HTERT RPE-1 (cell line): Measurements from ENCODE around the gene DIDO1.
"Not testable (repeated sequence)": the region's sequence is repeated elsewhere in the genome, so short reads cannot be mapped to it uniquely, and the experiment has no call there.

ENCODE experiments used
- in situ Hi-C: fragments of 300-500 bp; cut with MboI; formaldehyde crosslinking; loops from 4 replicates; pipeline ENCODE4 v1.14.3; 2020; ENCODE audit warnings: low sequenced_read_pairs

The DIDO1 gene

GRCh38 chr20:62931464-62931863, 5.2 kb upstream of the DIDO1 start:
- in situ Hi-C loops: no loop called here

- in situ Hi-C loops: no loop called here
These were observed 2.8 kb upstream of the DIDO1 start for GRCh38 chr20:62929051-62929538.

GRCh38 chr20:62928246-62928939, 2.1 kb upstream of the DIDO1 start:
- in situ Hi-C loops: no loop called here

DNA sequence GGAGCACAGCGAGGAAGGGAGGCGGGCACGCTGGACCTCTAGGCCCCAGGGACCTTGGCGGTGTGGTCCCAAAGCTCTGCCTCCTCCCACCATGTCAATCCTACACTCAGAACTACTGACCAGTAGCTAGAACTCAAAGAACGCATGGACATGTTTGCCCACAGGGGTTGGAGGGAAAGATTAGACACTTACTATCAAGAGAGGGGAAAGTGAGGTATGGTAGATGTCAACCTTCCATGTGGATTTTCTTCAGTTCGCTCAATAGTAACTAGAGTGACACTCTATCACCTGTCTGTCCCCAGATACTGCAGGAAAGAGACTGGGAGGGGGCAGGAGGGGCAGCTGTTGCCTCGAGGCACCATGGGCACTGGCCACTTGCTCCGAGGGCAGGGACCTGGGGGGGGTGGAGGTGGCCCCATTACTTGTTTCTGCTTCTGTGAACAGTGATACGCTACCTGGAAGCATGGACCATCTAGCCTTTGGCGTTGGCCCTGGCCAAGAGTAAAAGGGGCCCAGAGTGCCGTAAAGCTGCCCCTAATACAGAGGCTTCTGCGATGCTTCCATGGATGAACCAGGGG, 912 bp upstream of the DIDO1 start:
- in situ Hi-C loops: no loop called here

DNA sequence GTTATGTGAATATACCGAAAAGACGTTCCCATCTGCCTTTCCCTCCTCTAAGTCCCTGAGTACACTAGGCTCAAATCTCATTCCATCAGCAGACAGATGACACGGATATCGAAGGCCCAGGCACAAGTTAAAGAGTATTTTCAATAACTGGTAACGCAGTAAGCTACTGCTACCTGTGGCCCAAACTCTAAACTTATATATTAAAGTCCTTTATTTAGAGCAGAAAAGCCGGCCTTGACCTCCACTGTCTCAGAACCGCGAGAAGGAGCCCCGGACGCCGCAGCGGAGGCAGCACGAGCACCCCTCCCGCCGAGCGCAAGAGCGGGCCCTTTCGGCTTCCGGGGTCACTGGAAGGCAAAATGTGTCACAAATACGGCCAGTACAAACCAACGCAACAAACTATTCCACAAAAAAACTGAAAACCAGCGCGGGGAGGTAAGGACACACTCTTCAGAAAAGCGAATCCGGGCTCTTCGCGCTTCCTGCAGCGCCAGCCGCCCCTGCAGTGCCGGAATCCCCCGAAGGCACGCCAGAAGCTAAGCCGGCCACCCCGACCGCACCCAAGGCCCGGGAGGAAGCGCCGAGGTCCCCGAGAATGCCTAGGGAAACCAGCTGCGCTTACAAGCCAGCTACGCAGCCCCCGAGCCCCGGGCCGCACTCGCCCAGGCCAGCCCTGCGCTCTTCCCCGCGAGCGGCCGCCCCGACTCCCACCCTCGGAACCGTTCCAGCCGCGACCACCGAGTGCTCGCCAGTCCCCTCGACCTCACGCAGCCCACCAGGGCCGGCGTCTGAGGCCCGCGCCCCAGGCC, 681 bp downstream of the DIDO1 start:
- in situ Hi-C loops: no loop called here

- in situ Hi-C loops: no loop called here
These were observed 1.3 kb downstream of the DIDO1 start for GRCh38 chr20:62925076-62925419.

DNA sequence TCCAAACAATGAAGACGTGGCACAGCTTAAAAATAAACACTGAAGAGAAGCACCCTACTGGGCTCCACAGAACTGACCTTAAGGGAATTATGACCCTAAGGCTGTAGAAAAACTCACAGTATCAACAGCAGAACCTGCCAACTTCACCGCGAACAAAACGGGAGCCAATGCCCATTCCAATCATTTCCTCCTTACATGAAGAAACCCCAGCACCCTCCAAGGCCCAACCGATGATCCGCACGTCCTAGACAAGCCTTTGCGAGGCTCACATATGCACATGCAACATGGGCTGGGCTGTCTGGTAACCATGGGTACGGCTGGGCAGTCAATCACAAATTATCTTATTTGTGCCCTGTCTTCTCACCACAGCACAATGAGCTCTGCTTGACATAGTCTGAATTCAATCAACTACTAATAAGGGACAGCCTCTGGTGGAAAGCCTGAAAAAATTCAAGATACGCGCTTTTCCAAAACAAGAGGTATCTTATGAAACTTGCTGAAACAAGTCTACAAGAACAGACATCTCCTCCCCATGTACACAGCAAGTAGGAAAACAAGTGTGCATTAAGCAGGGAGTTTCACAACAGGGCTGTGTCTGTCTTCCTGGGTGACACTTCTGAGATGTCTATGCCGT, 1.7 kb downstream of the DIDO1 start:
- in situ Hi-C loops: no loop called here

DNA sequence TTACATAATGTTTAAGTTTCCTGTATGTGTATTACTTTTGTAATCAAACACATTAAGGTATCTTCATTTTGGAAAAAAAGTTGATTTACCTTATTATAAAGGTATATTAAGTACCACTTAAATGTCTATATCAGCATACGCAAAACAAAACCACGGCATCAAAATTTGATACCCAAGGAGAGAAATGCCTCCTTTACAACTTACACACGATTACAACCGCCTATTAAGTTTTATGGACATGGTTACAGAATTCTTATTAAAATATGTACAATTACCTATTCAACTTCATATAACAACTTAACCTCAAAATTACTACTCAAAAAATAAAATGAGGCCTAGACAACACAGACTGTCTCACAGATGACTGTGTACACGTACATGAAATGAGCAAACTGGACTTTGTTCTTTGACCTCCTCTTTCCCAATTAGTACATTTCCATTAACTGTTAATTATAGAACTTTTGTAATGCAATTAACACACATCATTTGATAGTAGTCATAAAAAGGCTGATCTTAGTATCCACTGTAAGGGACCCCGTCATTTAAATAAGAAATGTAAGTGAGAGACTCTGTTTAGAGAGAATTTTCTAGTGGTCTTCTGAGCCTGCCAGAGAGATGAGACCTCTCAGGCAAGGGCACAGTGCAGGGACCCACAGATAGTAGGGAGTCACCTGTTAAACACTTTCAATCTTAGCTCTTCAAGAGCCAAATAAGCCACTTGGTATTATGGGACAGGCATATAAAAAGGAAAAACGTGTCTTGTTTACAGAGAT, 2.5 kb downstream of the DIDO1 start:
- in situ Hi-C loops: no loop called here

GRCh38 chr20:62923059-62923668, 3.1 kb downstream of the DIDO1 start:
- in situ Hi-C loops: not testable (repeated sequence)

- in situ Hi-C loops: no loop called here
These were observed 3.8 kb downstream of the DIDO1 start for GRCh38 chr20:62922451-62922921.

- in situ Hi-C loops: no loop called here
These were observed 5.1 kb downstream of the DIDO1 start for GRCh38 chr20:62921119-62921687.

GRCh38 chr20:62920039-62920645, 6.2 kb downstream of the DIDO1 start:
- in situ Hi-C loops: no loop called here

DNA sequence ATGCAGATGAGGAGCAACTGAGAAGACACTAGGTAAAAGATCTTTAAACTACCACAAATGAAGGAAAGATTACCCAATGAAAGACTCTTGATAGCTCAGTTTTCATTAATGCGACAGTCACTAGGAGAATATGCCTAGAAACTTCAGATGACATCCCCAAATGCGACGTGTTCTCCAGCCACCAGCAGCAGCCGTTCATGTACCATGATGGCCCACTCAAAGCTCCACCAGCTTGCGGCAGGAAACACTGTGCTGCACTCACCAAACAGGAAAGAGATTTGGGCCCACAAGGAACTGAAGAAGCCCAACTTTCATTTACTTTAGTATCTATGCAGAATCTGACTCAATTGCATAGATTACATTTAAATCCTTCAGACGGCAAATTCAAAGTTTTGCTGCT, 7.5 kb downstream of the DIDO1 start:
- in situ Hi-C loops: no loop called here

DNA sequence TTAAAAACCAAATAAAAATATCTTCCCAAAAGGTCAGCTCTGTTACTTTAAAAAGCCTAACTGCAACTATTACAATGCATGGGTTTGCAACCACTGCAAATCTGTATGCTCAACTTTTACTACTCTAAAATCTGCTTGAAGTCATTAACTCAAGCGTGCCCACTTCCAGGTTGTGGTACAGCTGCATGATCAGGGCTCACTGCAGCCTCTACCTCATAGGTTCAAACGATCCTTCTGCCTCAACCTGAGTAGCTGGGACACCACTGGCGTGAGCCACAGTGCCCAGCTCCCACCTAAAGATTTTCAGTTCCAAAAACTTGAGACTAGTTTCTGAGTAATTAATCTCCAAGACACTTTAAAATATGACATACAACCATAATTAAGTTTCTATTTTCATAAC, 8.2 kb downstream of the DIDO1 start:
- in situ Hi-C loops: no loop called here

DNA sequence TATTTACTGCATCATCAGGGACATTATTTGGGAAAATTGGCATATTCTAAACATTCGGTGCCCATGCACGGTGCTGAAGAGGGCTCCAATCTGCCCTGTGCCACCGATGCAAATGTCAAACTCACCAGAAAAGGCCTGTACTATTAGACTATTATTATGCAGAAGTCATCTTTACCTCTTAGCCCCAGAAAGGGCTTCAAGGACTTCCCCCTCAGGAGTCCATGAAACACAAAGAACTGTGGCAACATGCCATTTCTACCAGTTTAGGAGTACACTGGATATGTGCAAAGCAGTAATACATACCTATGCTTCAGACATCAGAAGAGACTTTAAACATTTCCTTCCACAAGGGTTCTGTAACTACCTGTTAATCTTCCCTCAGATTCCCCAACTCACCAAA, 8.6 kb downstream of the DIDO1 start:
- in situ Hi-C loops: no loop called here

GRCh38 chr20:62916703-62917476, 9.4 kb downstream of the DIDO1 start:
- in situ Hi-C loops: no loop called here

DNA sequence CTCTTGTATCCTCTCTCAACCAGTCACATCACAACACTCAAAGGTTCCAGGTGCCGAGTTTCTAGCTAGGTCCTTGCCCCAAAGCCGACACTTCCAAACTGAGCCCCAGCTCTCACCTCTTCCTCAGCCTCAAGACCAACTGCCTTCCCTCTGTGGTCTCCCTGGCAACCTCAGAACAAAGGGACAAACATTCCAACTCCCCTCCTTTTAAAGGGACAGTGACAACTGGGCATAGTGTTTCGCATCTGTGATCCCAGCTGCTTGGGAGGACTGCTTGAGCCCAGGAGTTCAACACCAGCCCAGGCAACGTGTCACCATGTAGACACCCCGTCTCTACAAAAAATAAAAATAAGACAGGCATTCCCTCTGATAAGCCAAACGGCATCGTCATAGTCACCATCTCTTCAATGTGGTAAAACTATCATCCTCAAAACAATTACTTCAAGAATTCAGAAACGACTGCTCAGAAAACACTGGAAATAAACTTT, 11.3 kb downstream of the DIDO1 start:
- in situ Hi-C loops: no loop called here

DNA sequence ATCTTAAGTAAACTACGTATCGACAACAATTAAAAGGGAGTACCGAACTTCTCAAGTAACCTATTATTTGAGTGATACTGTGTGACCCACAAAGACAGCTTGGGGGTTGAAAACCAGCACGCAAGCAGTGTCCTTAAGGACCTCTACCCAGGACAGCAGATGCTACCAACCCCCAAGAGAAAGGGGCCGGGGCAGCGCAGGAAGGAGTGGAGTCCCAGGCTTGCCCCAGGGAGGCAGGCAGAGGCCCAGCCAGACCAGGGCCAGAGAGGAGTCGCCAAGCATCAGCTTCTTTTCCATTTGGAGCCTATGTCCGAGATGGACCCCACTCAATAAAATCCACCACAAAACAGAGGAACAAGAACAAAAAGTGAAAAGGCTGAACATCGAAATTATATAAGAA, 11.9 kb downstream of the DIDO1 start:
- in situ Hi-C loops: no loop called here
